Stimulated activated CD8-positive, alpha-beta memory T cell treated with anti-CD3 and anti-CD28 coated beads, Interleukin-12 subunit alpha, Interleukin-12 subunit beta, amount 100 ng/mL, for 24 hours (primary cell): Measurements from ENCODE around the gene VN1R5.
"Not testable (repeated sequence)": the region's sequence is repeated elsewhere in the genome, so short reads cannot be mapped to it uniquely, and the experiment has no call there.

Source experiments
- DNase-seq: peaks from one replicate; pipeline ENCODE4 v3.0.0-alpha.2; 2020; ENCODE audit errors: extremely low read depth

The VN1R5 gene

GRCh38 chr1:247273013-247273412, 17.1 kb downstream of the VN1R5 start:
- no peak for DNase-seq

DNA sequence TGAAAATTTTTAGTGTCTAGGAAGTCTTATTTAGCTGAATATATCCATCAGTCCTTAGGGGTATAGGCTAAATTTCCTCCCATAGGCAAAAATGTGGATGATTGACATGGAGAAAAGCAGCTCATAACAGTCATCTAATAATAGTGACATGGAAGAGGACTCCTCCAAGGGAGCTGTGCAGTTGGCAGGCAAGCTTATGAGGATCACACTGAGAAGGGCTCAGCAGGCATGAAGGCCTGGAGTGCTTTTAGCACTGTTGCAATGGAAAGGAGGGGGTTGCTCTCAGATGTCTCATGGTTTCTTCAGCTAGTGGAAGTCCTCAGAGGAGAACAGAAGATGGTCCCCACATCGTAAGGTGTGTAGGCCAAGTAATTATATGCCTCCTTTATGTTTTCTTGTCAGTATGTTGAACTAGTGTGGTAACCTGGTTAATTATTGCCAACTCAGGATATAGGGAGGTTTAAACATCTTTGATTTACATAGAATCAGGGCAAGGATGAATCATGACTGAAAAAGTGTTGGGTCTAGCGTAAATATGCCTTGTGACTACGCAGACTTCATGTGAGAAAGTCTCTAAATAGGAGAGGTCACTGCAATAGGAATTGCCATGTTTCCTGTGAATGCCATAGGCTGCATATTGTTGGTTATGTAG, 18.9 kb downstream of the VN1R5 start:
- no peak for DNase-seq

DNA sequence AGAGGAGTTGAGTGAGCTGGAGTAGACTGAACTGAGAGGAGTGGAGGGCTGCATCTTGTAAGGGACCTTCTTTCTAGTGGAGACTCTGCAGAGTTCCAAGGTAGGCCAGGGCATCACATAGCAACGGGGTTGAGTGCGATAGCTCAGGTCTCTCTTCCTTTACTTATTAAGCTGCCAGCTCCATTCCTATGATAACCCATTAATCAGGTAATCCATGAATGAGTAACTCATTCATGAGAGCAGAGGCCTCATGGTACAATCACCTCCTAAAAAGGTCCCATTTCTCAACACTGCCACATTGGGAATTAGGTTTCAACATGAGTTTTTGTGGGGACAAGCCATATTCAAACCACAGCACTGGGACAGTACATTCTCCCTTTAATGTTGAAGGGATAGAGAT, 21.3 kb downstream of the VN1R5 start:
- no peak for DNase-seq

- no peak for DNase-seq
Measured at GRCh38 chr1:247281001-247281574, 25.2 kb downstream of the VN1R5 start.

- DNase-seq: no peak
Measured at GRCh38 chr1:247286134-247286670, 30.3 kb downstream of the VN1R5 start.

GRCh38 chr1:247287460-247287859, 31.6 kb downstream of the VN1R5 start:
- no peak for DNase-seq

DNA sequence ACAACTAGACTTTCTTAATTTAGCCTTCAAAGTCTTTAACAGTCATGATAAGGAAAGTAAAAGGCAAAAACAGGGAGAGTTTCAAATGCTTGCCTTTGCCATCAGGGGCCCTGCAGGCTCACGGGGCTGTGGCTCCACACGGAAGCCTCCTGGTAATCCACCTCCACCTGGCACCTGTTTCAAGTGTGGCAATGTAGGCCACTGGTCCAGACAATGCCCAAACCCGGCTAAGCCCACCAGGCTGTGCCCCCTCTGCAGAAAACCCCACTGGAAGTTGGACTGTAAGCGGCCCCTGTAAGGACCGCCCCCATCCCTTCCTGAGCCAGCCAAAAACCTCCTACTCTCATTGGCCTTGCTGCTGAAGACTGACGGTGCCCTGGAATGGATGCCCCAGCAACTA, 32.5 kb downstream of the VN1R5 start:
- DNase-seq: no peak

GRCh38 chr1:247289274-247289892, 33.5 kb downstream of the VN1R5 start:
- DNase-seq: not testable (repeated sequence)

DNA sequence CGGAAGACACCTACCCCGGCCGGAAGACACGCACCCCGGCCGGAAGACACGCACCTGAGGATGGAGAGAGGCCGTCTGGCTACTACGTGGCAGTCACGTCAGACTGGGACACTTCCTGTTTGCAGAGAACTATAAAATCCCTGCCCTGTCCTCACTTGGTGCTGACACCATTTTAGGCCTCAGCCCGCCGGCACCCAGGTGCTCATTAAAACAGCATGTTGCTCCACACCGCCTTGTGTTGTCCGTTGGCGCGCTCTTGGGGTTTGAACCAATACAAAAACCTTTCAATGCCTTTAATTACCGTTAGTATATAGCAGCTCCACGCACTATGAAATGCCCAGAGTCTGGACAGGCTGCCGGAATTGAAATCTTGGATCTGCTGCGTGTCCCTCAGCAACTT, 34.7 kb downstream of the VN1R5 start:
- no peak for DNase-seq

DNA sequence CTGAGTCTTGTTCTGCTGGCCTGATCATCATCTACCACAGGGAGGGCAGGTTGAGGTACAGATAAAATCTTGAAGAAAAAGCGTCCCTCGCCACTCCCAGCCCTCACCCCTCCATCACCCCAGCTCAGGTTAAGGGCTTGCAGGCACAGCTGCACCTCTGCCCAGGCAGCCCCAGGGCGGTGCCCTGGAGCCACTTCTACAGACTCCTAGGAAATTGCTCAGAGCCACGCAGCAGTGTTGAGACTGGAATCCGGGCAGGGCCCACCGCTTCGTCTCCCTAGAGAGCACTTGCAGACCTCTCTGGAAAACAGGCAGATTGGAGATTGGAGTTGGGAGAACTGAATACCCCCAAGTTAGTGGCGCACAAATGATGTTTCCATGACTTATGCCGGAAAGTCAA, 35.3 kb downstream of the VN1R5 start:
- DNase-seq: no peak

- no peak for DNase-seq
Measured at GRCh38 chr1:247291833-247292561, 36.1 kb downstream of the VN1R5 start.

GRCh38 chr1:247293047-247293446, 37.2 kb downstream of the VN1R5 start:
- DNase-seq: no peak

DNA sequence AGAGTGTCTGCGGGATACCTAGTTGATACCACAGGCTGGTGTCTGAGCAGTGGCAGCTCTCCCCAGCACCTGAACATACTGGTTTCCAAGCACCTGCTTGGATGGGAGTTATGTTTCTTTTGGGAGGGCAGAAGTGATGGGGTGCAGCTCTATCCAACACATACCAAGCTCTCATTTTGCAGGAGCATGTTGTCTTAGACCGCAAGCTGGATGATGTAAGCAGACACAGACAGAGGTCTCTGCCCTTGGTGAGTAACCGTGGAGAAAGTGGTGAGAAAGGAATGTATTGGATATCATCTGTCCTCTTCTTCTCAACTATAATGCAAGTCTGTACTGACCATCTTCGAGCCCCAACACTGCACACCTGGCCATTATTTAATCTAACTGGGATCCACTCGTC, 38.4 kb downstream of the VN1R5 start:
- DNase-seq: no peak

DNA sequence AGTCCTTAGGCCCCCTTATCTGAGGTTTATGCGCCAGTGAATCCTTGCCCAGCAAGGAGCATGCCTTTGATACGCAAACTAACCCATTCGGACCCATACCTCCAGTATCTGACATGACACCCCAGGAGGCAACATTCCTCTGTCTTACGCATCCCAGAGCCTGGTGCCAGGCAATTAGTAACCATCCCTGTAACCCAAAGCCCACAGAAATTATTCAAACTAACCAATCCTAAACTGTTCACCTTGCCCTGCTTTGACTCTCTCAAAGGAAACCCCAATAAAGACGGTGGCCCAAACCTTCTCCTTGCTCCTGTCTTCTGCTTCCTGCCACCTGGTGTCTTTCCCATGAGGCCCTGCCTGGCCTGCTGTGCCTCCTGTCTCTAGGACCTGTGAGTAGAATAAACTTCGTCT, 39.4 kb downstream of the VN1R5 start:
- DNase-seq: no peak

- no peak for DNase-seq
Measured at GRCh38 chr1:247295746-247296145, 39.9 kb downstream of the VN1R5 start.

- no peak for DNase-seq
Measured at GRCh38 chr1:247296599-247297180, 40.8 kb downstream of the VN1R5 start.

DNA sequence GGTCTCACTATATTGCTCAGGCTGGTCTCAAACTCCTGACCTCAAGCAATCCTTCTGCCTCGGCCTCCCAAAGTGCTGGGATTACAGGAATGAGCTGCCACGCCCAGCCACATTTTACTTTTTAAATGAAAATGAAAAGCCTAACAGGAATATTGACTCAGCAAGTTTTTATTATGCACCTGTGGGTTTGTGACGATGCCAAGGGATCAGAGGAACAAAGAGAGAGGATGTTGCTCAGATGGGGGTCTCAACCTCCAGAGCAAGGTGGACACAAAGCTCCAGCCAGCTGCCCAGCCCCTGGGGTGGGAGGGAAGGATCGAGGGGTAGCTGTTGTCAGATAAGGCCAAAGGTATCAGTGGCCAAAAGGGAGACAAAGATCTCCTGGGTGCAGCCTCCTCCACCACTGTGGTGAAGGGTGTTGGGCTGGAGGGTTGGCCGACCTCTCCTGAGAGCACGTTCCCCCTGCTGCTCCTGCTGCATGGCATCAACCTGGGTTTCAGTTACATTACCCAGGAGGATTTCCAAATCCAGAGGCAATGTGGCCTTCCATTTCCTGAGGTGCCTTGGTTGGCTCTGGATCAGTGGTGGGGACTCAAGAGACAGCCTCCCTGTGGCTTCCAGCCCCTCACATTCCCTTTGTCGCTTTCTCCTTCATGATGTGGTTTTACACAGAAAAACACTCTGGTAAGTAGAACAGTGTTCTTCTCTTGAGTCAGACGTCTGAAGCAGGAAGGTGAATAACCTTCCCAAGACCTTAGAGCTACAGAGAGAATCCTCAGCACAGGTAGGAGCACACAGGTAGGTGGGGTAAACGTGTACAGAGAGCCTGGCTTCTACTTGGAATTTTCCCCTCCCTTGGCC, 41.6 kb downstream of the VN1R5 start:
- DNase-seq: no peak

DNA sequence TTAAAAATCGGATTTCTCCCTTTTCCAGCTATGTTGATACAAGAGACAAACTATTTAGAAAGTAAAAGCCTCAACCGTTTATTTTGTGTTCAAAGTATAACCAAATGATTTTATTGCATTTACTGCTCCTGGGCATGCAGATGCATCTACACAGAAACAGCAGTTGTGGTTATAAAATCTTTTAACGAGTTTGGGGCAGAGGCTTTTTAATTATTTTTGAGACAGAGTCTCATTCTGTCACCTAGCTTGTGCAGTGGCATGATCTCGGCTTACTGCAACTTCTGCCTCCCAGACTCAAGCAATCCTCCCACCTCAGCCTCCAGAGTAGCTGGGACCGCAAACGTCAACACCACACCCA, 42.2 kb downstream of the VN1R5 start:
- DNase-seq: no peak

DNA sequence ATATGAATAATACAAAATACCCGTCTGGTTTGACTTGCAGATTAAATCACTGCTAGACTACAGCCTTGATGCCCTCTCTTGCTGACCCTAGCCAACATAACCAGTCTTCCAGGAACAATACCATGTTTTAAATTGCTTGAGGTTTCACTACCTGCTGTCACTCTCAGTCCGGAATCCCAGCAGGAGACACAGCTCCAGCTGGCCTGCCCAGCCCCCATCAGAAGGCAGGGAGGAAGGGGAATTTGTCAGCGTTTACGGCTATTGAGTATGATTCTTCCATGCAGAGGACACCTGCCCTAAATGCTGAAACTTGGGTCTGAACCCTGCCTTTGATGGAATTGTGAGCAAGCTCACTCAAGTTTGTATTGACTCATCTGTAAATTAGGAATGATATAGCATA, 42.8 kb downstream of the VN1R5 start:
- DNase-seq: no peak

- DNase-seq: no peak
Measured at GRCh38 chr1:247299723-247300381, 44.0 kb downstream of the VN1R5 start.
